ENCODE data around the gene CSAD. TPM values are rescaled to one million over a fixed set of nuclear protein-coding genes. Genes with fewer than 3 reads are reported as not detected.
"Not testable (repeated sequence)": the region's sequence is repeated elsewhere in the genome, so short reads cannot be mapped to it uniquely, and the experiment has no call there.

CSAD gene
- total RNA-seq, 1 experiment from 2014 or later = 33.1 TPM

GRCh38 chr12:53205747-53206419 lies 25.2 kb upstream of the CSAD start:
- Histone ChIP-seq H3K9me3 (ENCODE audit: insufficient read depth, low read depth) (no peaks in the 10 kb centered on the region), H3K4me1 (replicated peaks; ENCODE audit: insufficient read depth) (peaks cover 17% of the 10 kb centered on the region), H3K9me2 (ENCODE audit: insufficient read depth) (0 out of 2 replicates have a peak, but pooled peaks cover 3% of the 10 kb centered on the region), H3K79me2 (ENCODE audit: low read depth) (no peaks in the 10 kb centered on the region), H3F3A (ENCODE audit: insufficient read depth, low read depth) (peaks cover 44% of the 10 kb centered on the region; the same call in 1 of the 2 replicates), H3K27me3 (ENCODE audit: insufficient read depth, low read depth) (no peaks in the 10 kb centered on the region), H3K4me3 (no peak overlapping the region), H3K36me3 (ENCODE audit: low read depth) (0 out of 2 replicates have a peak, but pooled peaks cover 6% of the 10 kb centered on the region), H3K27ac (peak overlapping the region; percentile 36; the same call in 1 of the 2 replicates), H3K4me2 (peak overlapping the region; percentile 54), H2AFZ (no peak overlapping the region), H4K20me1 (ENCODE audit: insufficient read depth) (no peaks in the 10 kb centered on the region)
- no peak for TF ChIP-seq EZH2 (IDR thresholded peaks at IDR 0.05; ENCODE audit: low read depth)
- ChIA-PET POLR2A (ENCODE audit: unreplicated experiment) (interaction anchor here (0.5 kb wide), 1 partner anchor 19 kb away, joined by 3 read pairs; no protein-coding TSS in a partner anchor), CTCF (no interaction called here)
- no TSS peak for BruUV-seq (replicated peaks)
- intact Hi-C loops (cut with micrococcal nuclease; ENCODE audit: unreplicated experiment) = loop anchor here (10.0 kb wide), 1 partner anchor 141 kb away; no protein-coding TSS in a partner anchor
- peak; percentile 59 to 70 for DNase-seq

GRCh38 chr12:53204351-53204750 lies 23.6 kb upstream of the CSAD start:
- H3K36me3 ChIP-seq (ENCODE audit: low read depth) = no peaks in the 10 kb centered on the region
- POLR2A ChIA-PET (ENCODE audit: unreplicated experiment) = interaction anchor here (0.9 kb wide), 1 partner anchor 106 kb away, joined by 6 read pairs; no protein-coding TSS in a partner anchor
- no peak overlapping the region for H3K4me2 ChIP-seq
- 0 out of 2 replicates have a peak, but pooled peaks cover 3% of the 10 kb centered on the region for H3K9me2 ChIP-seq (ENCODE audit: insufficient read depth)
- no peak overlapping the region for H3K27ac ChIP-seq
- no peaks in the 10 kb centered on the region for H4K20me1 ChIP-seq (ENCODE audit: insufficient read depth)
- TF ChIP-seq CTCF (conservative IDR thresholded peaks at IDR 0.05) (no peak), EZH2 (IDR thresholded peaks at IDR 0.05; ENCODE audit: low read depth) (no peak)
- H3K27me3 ChIP-seq (ENCODE audit: insufficient read depth, low read depth) = no peaks in the 10 kb centered on the region
- no peak overlapping the region for H2AFZ ChIP-seq
- intact Hi-C loops (cut with micrococcal nuclease; ENCODE audit: unreplicated experiment) = loop anchor here (10.0 kb wide), 1 partner anchor 140 kb away; no protein-coding TSS in a partner anchor
- peaks cover 17% of the 10 kb centered on the region for H3K4me1 ChIP-seq (replicated peaks; ENCODE audit: insufficient read depth)
- no TSS peak for BruUV-seq (replicated peaks)
- no peak overlapping the region for H3K4me3 ChIP-seq
- CTCF ChIA-PET = no interaction called here
- H3F3A ChIP-seq (ENCODE audit: insufficient read depth, low read depth) = peaks cover 36% of the 10 kb centered on the region; the same call in 1 of the 2 replicates
- no peak for DNase-seq
- no peaks in the 10 kb centered on the region for H3K9me3 ChIP-seq (ENCODE audit: insufficient read depth, low read depth)
- no peaks in the 10 kb centered on the region for H3K79me2 ChIP-seq (ENCODE audit: low read depth)

GRCh38 chr12:53202316-53202715 lies 21.6 kb upstream of the CSAD start:
- H3K27ac ChIP-seq; CTCF ChIA-PET; H2AFZ ChIP-seq; H3K27me3 ChIP-seq (ENCODE audit: insufficient read depth, low read depth); BruUV-seq (replicated peaks); H3K9me3 ChIP-seq (ENCODE audit: insufficient read depth, low read depth); H3K4me2 ChIP-seq; H3K9me2 ChIP-seq (ENCODE audit: insufficient read depth); H3K36me3 ChIP-seq (ENCODE audit: low read depth); H3K4me3 ChIP-seq; H3K79me2 ChIP-seq (ENCODE audit: low read depth); DNase-seq; H4K20me1 ChIP-seq (ENCODE audit: insufficient read depth): not testable (repeated sequence)
- Histone ChIP-seq H3K4me1 (replicated peaks; ENCODE audit: insufficient read depth) (peaks cover 17% of the 10 kb centered on the region), H3F3A (ENCODE audit: insufficient read depth, low read depth) (peaks cover 21% of the 10 kb centered on the region; the same call in 1 of the 2 replicates)
- intact Hi-C loops (cut with micrococcal nuclease; ENCODE audit: unreplicated experiment) = loop anchor here (10.0 kb wide), 1 partner anchor 138 kb away; no protein-coding TSS in a partner anchor
- POLR2A ChIA-PET (ENCODE audit: unreplicated experiment) = interaction anchor here (0.7 kb wide), 1 partner anchor 119 kb away, joined by 3 read pairs; no protein-coding TSS in a partner anchor

- H3K27ac ChIP-seq = no peak overlapping the region
- H3K9me3 ChIP-seq (ENCODE audit: insufficient read depth, low read depth) = no peaks in the 10 kb centered on the region
- H3K79me2 ChIP-seq (ENCODE audit: low read depth) = no peaks in the 10 kb centered on the region
- no peak for DNase-seq
- H3F3A ChIP-seq (ENCODE audit: insufficient read depth, low read depth) = peaks cover 14% of the 10 kb centered on the region; the same call in 1 of the 2 replicates
- no peak overlapping the region for H2AFZ ChIP-seq
- BruUV-seq (replicated peaks) = no TSS peak
- H3K9me2 ChIP-seq (ENCODE audit: insufficient read depth) = 0 out of 2 replicates have a peak, but pooled peaks cover 3% of the 10 kb centered on the region
- H3K4me2 ChIP-seq = no peak overlapping the region
- intact Hi-C loops (cut with micrococcal nuclease; ENCODE audit: unreplicated experiment) = loop anchor here (10.0 kb wide), 1 partner anchor 137 kb away; no protein-coding TSS in a partner anchor
- POLR2A ChIA-PET (ENCODE audit: unreplicated experiment) = interaction anchor here (0.6 kb wide), 1 partner anchor 20 kb away, joined by 11 read pairs; no protein-coding TSS in a partner anchor
- H3K36me3 ChIP-seq (ENCODE audit: low read depth) = no peaks in the 10 kb centered on the region
- H3K4me3 ChIP-seq = no peak overlapping the region
- no peaks in the 10 kb centered on the region for H3K27me3 ChIP-seq (ENCODE audit: insufficient read depth, low read depth)
- CTCF ChIA-PET = interaction anchor here (0.6 kb wide), 1 partner anchor 178 kb away, joined by 3 read pairs; no protein-coding TSS in a partner anchor
- TF ChIP-seq EZH2 (IDR thresholded peaks at IDR 0.05; ENCODE audit: low read depth) = no peak
- no peak for TF ChIP-seq CTCF (conservative IDR thresholded peaks at IDR 0.05)
- no peaks in the 10 kb centered on the region for H4K20me1 ChIP-seq (ENCODE audit: insufficient read depth)
- peaks cover 12% of the 10 kb centered on the region for H3K4me1 ChIP-seq (replicated peaks; ENCODE audit: insufficient read depth)
Measured at GRCh38 chr12:53201639-53202038, 20.9 kb upstream of the CSAD start.
